K562 (cell line): ENCODE measurements around the gene TMPRSS11E.
"Not testable (repeated sequence)": the region's sequence is repeated elsewhere in the genome, so short reads cannot be mapped to it uniquely, and the experiment has no call there.

Experiments used
- CBFB ChIP-seq: sonication (generic); formaldehyde crosslinking; IDR thresholded peaks from 2 replicates; pipeline ENCODE4 v1.4.0; 2020; ENCODE audit warnings: mild to moderate bottlenecking, missing genetic modification reagents
- SOX6 ChIP-seq: fragments of 450-650 bp; IDR thresholded peaks from 2 replicates; pipeline ENCODE4 v1.6.1; 2014; ENCODE audit warnings: mild to moderate bottlenecking
- ZFP36 ChIP-seq: fragments of 150-350 bp; IDR thresholded peaks from 2 replicates; pipeline ENCODE4 v1.6.1; 2018; ENCODE audit warnings: low read length, low read depth; ENCODE audit not compliant: partially characterized antibody
- ZNF24 ChIP-seq: fragments of 450-650 bp; IDR thresholded peaks from 2 replicates; pipeline ENCODE4 v1.6.1; 2016
- TF ChIP-seq, protein P1 (sequence below), 3 experiments: IDR thresholded peaks in 2 of 3; conservative IDR thresholded peaks in 1 of 3; 2 replicates each; pipeline ENCODE4 v1.5.1; 2011 to 2012; ENCODE audit warnings: low read length in 3 of 3, mild to moderate bottlenecking in 3 of 3, control low read depth in 2 of 3, improper control_type of control experiment in 1 of 3, inconsistent platforms in 1 of 3, low read depth in 1 of 3, mixed read lengths in 1 of 3, moderate library complexity in 1 of 3; ENCODE audit not compliant: insufficient read depth in 2 of 3
- TF ChIP-seq, protein P2 (sequence below): fragments of 250-450 bp; sonication (Bioruptor Pico); IDR thresholded peaks from 2 replicates; pipeline ENCODE4 v1.4.0; 2020; ENCODE audit warnings: borderline replicate concordance
- TF ChIP-seq, protein P3 (sequence below), 2 experiments: fragments of 450-650 bp in 1 of 2; IDR thresholded peaks; 2 replicates each; pipeline ENCODE4 v1.6.1; 2011 to 2017; ENCODE audit warnings: low read depth in 2 of 2, antibody characterized with exemption in 1 of 2, borderline replicate concordance in 1 of 2, low read length in 1 of 2, mild to moderate bottlenecking in 1 of 2, mixed read lengths in 1 of 2; ENCODE audit not compliant: control insufficient read depth in 1 of 2
- TF ChIP-seq, protein P4 (sequence below): IDR thresholded peaks from 2 replicates; pipeline ENCODE4 v1.6.1; 2016; ENCODE audit warnings: missing genetic modification characterization, missing compliant biosample characterization

DNA sequence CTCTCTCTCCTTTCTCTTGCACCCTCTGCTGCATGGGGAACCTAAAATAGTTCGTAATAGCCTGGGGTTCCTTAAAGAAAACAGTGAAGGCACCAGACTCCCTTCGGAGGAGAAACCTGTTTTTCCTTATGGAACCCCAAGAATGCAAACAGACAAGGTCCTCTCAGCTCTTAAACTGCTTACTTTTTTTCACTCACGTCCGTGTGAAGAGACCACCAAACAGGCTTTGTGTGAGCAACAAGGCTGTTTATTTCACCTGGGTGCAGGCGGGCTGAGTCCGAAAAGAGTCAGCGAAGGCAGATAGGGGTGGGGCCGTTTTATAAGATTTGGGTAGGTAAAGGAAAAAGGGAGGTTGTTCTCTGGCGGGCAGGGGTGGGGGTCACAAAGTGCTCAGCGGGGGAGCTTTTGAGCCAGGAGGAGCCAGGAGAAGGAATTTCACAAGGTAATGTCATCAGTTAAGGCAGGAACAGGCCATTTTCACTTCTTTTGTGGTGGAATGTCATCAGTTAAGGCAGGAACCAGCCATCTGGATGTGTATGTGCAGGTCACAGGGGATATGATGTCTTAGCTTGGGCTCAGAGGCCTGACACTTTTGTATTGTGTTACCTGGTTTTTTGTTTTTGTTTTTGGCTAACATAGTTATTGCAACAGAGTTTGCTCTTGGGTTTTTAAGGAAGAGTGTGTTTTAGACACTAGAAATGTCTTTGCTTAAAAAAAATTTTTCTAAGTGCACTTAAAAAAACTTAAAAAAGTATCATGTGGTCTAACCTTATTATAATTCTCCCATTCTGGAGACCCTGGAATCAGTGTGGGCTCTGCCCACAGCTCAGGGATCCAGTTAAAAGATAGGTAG lies 40.0 kb upstream of the TMPRSS11E start:
- TF ChIP-seq ZFP36, ZNF24, CBFB, SOX6: not testable (repeated sequence)
- TF ChIP-seq, protein P1, sequence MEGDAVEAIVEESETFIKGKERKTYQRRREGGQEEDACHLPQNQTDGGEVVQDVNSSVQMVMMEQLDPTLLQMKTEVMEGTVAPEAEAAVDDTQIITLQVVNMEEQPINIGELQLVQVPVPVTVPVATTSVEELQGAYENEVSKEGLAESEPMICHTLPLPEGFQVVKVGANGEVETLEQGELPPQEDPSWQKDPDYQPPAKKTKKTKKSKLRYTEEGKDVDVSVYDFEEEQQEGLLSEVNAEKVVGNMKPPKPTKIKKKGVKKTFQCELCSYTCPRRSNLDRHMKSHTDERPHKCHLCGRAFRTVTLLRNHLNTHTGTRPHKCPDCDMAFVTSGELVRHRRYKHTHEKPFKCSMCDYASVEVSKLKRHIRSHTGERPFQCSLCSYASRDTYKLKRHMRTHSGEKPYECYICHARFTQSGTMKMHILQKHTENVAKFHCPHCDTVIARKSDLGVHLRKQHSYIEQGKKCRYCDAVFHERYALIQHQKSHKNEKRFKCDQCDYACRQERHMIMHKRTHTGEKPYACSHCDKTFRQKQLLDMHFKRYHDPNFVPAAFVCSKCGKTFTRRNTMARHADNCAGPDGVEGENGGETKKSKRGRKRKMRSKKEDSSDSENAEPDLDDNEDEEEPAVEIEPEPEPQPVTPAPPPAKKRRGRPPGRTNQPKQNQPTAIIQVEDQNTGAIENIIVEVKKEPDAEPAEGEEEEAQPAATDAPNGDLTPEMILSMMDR (IDR thresholded peaks at IDR 0.05 in 2 of 3, conservative IDR thresholded peaks at IDR 0.05 in 1 of 3; ENCODE audit: insufficient read depth in 2 of 3, low read depth in 1 of 3, low read length in 3 of 3) = not testable (repeated sequence)
- TF ChIP-seq, protein P2, sequence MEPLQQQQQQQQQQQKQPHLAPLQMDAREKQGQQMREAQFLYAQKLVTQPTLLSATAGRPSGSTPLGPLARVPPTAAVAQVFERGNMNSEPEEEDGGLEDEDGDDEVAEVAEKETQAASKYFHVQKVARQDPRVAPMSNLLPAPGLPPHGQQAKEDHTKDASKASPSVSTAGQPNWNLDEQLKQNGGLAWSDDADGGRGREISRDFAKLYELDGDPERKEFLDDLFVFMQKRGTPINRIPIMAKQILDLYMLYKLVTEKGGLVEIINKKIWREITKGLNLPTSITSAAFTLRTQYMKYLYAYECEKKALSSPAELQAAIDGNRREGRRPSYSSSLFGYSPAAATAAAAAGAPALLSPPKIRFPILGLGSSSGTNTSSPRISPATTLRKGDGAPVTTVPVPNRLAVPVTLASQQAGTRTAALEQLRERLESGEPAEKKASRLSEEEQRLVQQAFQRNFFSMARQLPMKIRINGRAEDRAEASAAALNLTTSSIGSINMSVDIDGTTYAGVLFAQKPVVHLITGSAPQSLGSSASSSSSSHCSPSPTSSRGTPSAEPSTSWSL (CRISPR knock-in tag) = not testable (repeated sequence)
- TF ChIP-seq, protein P3, sequence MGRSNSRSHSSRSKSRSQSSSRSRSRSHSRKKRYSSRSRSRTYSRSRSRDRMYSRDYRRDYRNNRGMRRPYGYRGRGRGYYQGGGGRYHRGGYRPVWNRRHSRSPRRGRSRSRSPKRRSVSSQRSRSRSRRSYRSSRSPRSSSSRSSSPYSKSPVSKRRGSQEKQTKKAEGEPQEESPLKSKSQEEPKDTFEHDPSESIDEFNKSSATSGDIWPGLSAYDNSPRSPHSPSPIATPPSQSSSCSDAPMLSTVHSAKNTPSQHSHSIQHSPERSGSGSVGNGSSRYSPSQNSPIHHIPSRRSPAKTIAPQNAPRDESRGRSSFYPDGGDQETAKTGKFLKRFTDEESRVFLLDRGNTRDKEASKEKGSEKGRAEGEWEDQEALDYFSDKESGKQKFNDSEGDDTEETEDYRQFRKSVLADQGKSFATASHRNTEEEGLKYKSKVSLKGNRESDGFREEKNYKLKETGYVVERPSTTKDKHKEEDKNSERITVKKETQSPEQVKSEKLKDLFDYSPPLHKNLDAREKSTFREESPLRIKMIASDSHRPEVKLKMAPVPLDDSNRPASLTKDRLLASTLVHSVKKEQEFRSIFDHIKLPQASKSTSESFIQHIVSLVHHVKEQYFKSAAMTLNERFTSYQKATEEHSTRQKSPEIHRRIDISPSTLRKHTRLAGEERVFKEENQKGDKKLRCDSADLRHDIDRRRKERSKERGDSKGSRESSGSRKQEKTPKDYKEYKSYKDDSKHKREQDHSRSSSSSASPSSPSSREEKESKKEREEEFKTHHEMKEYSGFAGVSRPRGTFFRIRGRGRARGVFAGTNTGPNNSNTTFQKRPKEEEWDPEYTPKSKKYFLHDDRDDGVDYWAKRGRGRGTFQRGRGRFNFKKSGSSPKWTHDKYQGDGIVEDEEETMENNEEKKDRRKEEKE (IDR thresholded peaks at IDR 0.05; ENCODE audit: borderline replicate concordance in 1 of 2, control insufficient read depth in 1 of 2, low read depth in 2 of 2, low read length in 1 of 2) = not testable (repeated sequence)
- TF ChIP-seq, protein P4, sequence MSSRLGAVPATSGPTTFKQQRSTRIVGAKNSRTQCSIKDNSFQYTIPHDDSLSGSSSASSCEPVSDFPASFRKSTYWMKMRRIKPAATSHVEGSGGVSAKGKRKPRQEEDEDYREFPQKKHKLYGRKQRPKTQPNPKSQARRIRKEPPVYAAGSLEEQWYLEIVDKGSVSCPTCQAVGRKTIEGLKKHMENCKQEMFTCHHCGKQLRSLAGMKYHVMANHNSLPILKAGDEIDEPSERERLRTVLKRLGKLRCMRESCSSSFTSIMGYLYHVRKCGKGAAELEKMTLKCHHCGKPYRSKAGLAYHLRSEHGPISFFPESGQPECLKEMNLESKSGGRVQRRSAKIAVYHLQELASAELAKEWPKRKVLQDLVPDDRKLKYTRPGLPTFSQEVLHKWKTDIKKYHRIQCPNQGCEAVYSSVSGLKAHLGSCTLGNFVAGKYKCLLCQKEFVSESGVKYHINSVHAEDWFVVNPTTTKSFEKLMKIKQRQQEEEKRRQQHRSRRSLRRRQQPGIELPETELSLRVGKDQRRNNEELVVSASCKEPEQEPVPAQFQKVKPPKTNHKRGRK (tag) = not testable (repeated sequence)
